Thymus (tissue), 11 donors: ENCODE data around the gene MAMLD1. TPM values are rescaled to one million over a fixed set of nuclear protein-coding genes. Genes with fewer than 3 reads are reported as not detected.

ENCODE experiments used
- DNase-seq, 9 donors: peaks; one replicate each; pipeline ENCODE4 v3.0.0-alpha.2; 2013; ENCODE audit warnings: low spot score in 9 of 9, low read depth in 6 of 9, missing footprints in 1 of 9
- H3K27ac ChIP-seq, 2 donors: one replicate each; pipeline ENCODE4 v1.5.1; 2013; ENCODE audit warnings: control low read depth in 1 of 2, low read depth in 1 of 2, low read length in 1 of 2, mild to moderate bottlenecking in 1 of 2, moderate library complexity in 1 of 2
- H3K27me3 ChIP-seq, 2 donors: one replicate each; pipeline ENCODE4 v1.5.1; 2013; ENCODE audit warnings: low read length in 1 of 2; ENCODE audit not compliant: control insufficient read depth in 2 of 2, insufficient read depth in 1 of 2
- H3K36me3 ChIP-seq, 2 donors: one replicate each; pipeline ENCODE4 v1.5.1; 2013; ENCODE audit warnings: low read length in 1 of 2, mild to moderate bottlenecking in 1 of 2, moderate library complexity in 1 of 2; ENCODE audit not compliant: control insufficient read depth in 2 of 2, insufficient read depth in 2 of 2
- H3K4me1 ChIP-seq, 2 donors: one replicate each; pipeline ENCODE4 v1.5.1; 2013; ENCODE audit warnings: low read length in 2 of 2; ENCODE audit not compliant: control insufficient read depth in 2 of 2, insufficient read depth in 2 of 2
- H3K4me3 ChIP-seq, 2 donors: one replicate each; pipeline ENCODE4 v1.5.1; 2013; ENCODE audit warnings: low read length in 2 of 2, control low read depth in 1 of 2, mild to moderate bottlenecking in 1 of 2
- H3K9me3 ChIP-seq, 2 donors: one replicate each; pipeline ENCODE4 v1.5.1; 2013; ENCODE audit warnings: low read length in 1 of 2, mild to moderate bottlenecking in 1 of 2; ENCODE audit not compliant: control insufficient read depth in 2 of 2, insufficient read depth in 1 of 2
- whole genome bisulfite sequencing: extraction: QIAGEN DNeasy Blood & Tissue Kit; methylation state at CpG from one replicate; pipeline ENCODE4 v1.1.7; 2013; 5-methylcytosine and 5-hydroxymethylcytosine counted together
- polyA plus RNA-seq: library from polyadenylated mRNA; stranded (reverse); fragments of 200-250 nt; gene quantifications from one replicate; pipeline ENCODE4 v1.2.3, GENCODE V29; 2013
- total RNA-seq: library from RNA; stranded (reverse); fragments of 120-200 nt; gene quantifications from one replicate; pipeline ENCODE4 v1.2.4, GENCODE V29; 2013
- donor health status: healthy.

Gene MAMLD1
- total and polyA plus RNA-seq, 2 donors, result 0.42 to 0.96 TPM

- DNase-seq, result no peak
- no peak overlapping the region for H3K4me3 ChIP-seq
- WGBS, result 96% methylated on average over 1 of the region's 1 CpG
- no peaks in the 10 kb centered on the region for H3K4me1 ChIP-seq
- peaks cover 0 to 4% of the 10 kb centered on the region in 2 donors for H3K27me3 ChIP-seq
- no peaks in the 10 kb centered on the region for H3K36me3 ChIP-seq
- no peaks in the 10 kb centered on the region for H3K9me3 ChIP-seq
- no peak overlapping the region for H3K27ac ChIP-seq
Observed at GRCh38 chrX:150515801-150516200, 152.7 kb downstream of the MAMLD1 start.

DNA sequence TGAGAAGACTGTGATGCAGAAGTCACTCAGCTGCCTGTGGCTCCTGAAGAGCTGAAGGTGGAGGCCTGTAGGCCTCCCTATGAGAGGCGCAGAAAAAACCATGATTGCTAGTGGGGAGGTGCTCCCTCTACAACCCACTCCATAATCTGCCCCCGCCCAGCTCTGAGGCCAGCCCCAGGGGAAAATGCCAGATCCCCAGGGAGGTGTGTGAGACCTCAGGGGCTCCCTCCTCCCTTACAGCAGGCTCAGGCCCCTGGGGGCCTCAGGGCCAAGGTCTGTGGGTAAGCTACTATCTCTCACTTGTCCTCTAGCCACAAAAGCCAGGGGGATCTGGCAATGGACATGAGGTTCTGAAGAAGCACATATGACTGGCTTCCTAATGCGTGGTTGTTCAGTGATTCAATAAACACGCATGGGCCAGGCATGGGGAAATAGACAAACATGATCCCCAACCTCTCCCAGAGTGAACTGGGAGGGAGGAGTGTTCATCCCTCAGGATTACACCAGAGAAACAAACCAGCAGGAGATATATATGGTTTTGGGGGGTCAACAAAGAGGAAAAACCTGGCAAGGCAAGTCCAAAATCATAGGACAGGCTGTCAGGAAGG, 154.3 kb downstream of the MAMLD1 start:
- H3K9me3 ChIP-seq, result no peaks in the 10 kb centered on the region
- H3K4me1 ChIP-seq, result no peaks in the 10 kb centered on the region
- peaks cover 0 to 4% of the 10 kb centered on the region in 2 donors for H3K27me3 ChIP-seq
- 75% methylated on average over 4 of the region's 4 CpGs for WGBS
- no peak overlapping the region for H3K27ac ChIP-seq
- no peak for DNase-seq
- H3K36me3 ChIP-seq, result no peaks in the 10 kb centered on the region
- no peak overlapping the region for H3K4me3 ChIP-seq

DNA sequence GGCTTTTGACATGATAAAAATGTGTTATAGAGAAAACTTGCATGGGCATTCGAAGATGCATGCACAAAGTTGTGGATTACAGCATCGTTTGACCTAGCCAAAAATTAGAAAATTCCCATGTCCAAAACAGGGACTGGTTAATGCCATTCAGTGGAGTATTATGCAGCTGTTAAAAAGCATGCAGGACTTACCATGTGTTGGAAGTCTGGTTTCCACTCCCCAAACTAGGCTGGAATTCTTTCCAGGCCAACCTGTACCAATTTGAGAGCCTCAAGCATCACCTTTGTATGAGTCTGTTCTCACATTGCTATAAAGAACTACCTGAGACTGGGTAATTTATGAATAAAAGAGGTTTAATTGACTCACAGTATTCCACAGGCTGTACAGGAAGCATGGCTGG, 159.4 kb downstream of the MAMLD1 start:
- WGBS, result 99% methylated on average over 2 of the region's 2 CpGs
- no peak for DNase-seq
- H3K27ac ChIP-seq, result no peak overlapping the region
- no peaks in the 10 kb centered on the region for H3K27me3 ChIP-seq
- no peaks in the 10 kb centered on the region for H3K36me3 ChIP-seq
- no peaks in the 10 kb centered on the region for H3K9me3 ChIP-seq
- H3K4me1 ChIP-seq, result no peaks in the 10 kb centered on the region
- H3K4me3 ChIP-seq, result no peak overlapping the region

DNA sequence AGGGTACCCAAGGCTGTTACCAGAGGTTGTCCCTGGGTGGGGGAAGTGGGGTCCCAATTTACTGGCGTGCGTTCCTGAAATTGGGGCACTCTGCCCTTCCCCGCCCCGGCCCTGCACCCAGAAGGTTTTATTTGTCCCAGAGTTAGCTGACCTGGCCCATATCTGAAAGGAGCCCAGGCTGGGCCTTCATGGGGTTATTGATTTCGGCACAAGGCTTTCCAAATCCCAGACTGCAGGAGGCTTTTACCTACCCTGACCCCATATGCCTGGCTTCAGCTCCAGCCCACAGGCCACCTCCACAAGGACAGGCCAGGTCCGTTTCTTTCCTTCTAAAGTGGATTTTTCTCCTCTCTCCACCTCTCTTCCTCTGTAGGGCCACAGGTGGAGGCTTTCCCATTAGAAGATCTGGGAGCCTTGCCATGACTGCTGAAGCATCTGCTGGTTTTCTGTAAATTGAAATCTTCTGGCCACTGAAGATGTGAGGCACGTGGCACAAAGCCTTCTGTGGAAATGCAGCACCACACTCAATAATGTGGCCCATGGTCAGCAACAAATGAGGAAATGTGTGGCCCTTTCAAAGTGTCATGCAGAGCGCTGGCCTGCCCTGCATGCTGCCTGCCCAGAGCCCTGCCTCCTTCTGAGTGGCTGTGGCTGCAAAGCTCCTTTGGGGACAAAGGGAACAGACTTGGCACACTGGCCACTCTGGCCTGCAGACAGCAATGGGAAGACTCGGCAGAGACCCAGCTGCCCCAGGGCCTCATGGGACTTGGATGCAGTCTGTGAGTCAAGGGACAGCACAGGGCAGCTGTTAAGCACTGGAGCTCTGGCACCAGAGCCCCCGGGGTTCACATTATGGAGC, 162.2 kb downstream of the MAMLD1 start:
- Histone ChIP-seq H3K4me3 (no peak overlapping the region), H3K36me3 (no peaks in the 10 kb centered on the region), H3K27me3 (no peaks in the 10 kb centered on the region), H3K27ac (no peak overlapping the region), H3K9me3 (no peaks in the 10 kb centered on the region), H3K4me1 (no peaks in the 10 kb centered on the region)
- DNase-seq, result no peak
- WGBS, result 97% methylated on average over 10 of the region's 10 CpGs

- Histone ChIP-seq H3K36me3 (no peaks in the 10 kb centered on the region), H3K4me1 (no peaks in the 10 kb centered on the region), H3K27ac (no peak overlapping the region), H3K27me3 (no peaks in the 10 kb centered on the region), H3K9me3 (no peaks in the 10 kb centered on the region), H3K4me3 (no peak overlapping the region)
- no peak for DNase-seq
- WGBS, result 97% methylated on average over 7 of the region's 7 CpGs
Observed at GRCh38 chrX:150526692-150527091, 163.6 kb downstream of the MAMLD1 start.

DNA sequence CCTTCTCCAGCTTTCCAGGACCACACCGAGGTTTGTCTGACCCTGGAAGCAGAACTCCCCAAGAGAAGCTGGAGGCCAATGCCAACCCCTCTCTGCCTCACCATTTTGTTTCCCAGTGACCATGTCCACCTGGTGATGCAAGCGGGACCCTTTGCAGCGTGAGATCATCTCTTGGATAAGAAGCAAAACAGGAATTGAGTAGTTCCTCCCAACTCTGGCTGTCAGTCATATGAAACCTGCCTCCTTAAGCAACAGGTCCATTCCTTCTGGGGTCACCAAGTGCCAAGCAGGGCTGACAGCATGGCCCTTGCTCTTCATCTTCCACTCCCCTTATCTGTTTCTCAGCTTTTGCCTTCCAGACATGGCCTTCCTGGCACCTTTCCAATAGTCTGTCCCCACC, 164.0 kb downstream of the MAMLD1 start:
- no peaks in the 10 kb centered on the region for H3K4me1 ChIP-seq
- H3K9me3 ChIP-seq, result no peaks in the 10 kb centered on the region
- 94% methylated on average over 3 of the region's 3 CpGs for WGBS
- H3K27me3 ChIP-seq, result no peaks in the 10 kb centered on the region
- H3K4me3 ChIP-seq, result no peak overlapping the region
- no peak overlapping the region for H3K27ac ChIP-seq
- no peaks in the 10 kb centered on the region for H3K36me3 ChIP-seq
- no peak for DNase-seq

DNA sequence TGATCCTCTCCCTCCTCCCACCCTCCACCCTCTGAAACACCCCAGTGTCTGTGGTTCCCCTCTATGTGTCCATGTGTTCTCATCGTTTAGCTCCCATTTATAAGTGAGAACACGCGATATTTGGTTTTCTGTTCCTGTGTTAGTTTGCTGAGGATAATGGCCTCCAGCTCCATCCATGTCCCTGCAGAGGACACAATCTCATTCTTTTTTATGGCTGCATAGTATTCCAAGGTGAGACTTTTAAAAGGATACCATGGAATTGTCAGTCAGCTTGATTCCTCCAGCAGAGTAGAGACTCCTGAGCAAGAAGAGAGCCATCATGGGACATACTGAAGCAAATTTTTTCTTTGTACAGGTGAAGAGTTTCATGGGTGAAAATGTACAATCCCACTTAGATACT, 166.5 kb downstream of the MAMLD1 start:
- H3K27me3 ChIP-seq, result no peaks in the 10 kb centered on the region

DNA sequence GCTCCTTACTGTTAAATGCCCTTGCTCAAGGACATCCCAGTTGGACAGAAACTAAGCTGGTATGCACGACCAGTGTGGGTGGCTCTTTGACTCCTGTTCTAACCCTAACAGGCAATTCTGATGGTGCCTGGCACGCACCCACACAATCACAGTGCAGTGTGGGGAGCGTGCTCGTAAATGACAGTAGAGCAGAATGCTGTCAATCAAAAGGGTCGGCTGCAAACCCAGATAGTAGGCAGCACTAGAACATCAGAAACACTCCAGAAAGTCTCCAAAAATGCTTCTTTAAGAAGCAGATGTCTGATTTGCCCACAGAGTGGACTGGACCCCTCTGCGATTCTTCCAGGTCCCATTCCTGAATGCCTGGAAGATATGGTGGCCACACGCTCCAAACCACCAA, 167.7 kb downstream of the MAMLD1 start:
- Histone ChIP-seq H3K36me3 (no peaks in the 10 kb centered on the region), H3K27ac (no peak overlapping the region), H3K9me3 (no peaks in the 10 kb centered on the region), H3K27me3 (no peaks in the 10 kb centered on the region), H3K4me1 (no peaks in the 10 kb centered on the region), H3K4me3 (no peak overlapping the region)
- WGBS, result 95% methylated on average over 7 of the region's 7 CpGs
- no peak for DNase-seq

More for the DNA sequence above, 166.5 kb downstream of the MAMLD1 start:
- no peaks in the 10 kb centered on the region for H3K9me3 ChIP-seq
- H3K4me1 ChIP-seq, result no peaks in the 10 kb centered on the region
- WGBS, result 100% methylated on average over 3 of the region's 3 CpGs
- H3K27ac ChIP-seq, result no peak overlapping the region
- no peak for DNase-seq
- H3K36me3 ChIP-seq, result no peaks in the 10 kb centered on the region
- no peak overlapping the region for H3K4me3 ChIP-seq

DNA sequence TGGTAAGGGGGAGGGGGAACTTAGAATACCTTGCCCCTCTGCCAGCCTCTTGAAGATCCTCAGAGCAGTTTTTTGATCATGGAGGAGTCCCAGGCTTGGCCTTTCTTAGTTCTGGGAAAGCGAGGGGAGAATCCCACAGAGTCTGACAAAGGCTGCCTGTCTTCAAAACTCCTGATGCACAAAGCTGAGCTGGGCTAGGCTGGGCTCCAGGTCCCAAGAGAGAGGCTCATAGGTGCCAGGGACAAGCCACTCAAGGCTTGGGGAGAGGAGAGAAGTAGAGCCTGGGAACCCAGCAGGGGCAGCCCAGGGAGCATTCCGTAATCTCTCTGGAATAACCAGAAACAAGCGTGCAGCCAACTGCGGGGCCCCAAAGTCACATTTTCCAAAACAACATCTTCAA, 168.3 kb downstream of the MAMLD1 start:
- Histone ChIP-seq H3K27ac (no peak overlapping the region), H3K4me3 (no peak overlapping the region), H3K36me3 (no peaks in the 10 kb centered on the region), H3K9me3 (peaks cover 0 to 2% of the 10 kb centered on the region in 2 donors), H3K4me1 (no peaks in the 10 kb centered on the region), H3K27me3 (no peaks in the 10 kb centered on the region)
- 92% methylated on average over 4 of the region's 4 CpGs for WGBS
- no peak for DNase-seq
